HG02642 (cell line): Measurements from ENCODE around the gene IL23R.

ENCODE experiments used
- ATAC-seq: cut with Tn5 transposase; IDR thresholded peaks from one replicate; pipeline ENCODE4 v1.9.1; 2021; ENCODE audit warnings: mild to moderate bottlenecking; ENCODE audit not compliant: unreplicated experiment, poor library complexity

The IL23R gene

GRCh38 chr1:67294836-67295617 lies 128.8 kb downstream of the IL23R start:
- no peak for ATAC-seq

DNA sequence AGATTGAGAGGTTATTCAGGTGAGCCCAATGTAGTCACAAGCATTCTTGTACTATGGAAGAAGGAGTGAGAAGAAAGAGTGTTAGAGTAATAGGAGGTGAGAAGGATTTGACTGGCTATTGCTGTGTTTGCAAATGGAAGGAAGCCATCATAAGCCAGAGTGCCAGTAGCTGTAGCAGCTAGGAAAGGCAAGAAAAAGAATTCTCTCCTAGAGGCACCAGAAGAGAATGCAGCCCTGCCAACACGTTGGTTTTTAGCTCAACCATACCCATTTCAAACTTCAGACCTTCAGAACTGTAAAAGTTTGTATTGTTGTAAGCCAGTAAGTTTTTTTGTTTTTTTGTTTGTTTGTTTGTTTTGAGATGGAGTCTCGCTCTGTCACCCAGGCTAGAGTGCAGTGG lies 132.5 kb downstream of the IL23R start:
- no peak for ATAC-seq

- ATAC-seq = no peak
These were observed 133.0 kb downstream of the IL23R start for GRCh38 chr1:67299296-67299695.

- no peak for ATAC-seq
These were observed 134.3 kb downstream of the IL23R start for GRCh38 chr1:67300561-67300960.

DNA sequence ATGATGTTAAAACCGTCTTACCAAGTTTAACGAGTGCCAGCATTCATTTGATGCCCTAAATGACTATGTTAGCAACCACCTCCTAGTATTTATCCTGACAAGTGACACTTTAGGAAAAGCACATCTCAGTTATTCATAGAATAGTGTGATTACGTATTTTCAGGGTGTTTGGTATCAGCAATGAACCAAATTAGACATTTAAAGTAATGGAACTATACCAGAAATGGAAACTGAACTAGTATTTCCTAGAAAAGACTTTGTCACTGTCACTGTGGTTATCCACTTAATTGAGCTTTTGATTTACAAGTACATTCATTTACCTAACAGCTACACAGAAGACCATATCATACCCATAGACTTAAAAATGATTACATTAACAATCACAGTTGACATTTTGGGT lies 137.8 kb downstream of the IL23R start:
- ATAC-seq = no peak

GRCh38 chr1:67306547-67306946 lies 140.3 kb downstream of the IL23R start:
- no peak for ATAC-seq

DNA sequence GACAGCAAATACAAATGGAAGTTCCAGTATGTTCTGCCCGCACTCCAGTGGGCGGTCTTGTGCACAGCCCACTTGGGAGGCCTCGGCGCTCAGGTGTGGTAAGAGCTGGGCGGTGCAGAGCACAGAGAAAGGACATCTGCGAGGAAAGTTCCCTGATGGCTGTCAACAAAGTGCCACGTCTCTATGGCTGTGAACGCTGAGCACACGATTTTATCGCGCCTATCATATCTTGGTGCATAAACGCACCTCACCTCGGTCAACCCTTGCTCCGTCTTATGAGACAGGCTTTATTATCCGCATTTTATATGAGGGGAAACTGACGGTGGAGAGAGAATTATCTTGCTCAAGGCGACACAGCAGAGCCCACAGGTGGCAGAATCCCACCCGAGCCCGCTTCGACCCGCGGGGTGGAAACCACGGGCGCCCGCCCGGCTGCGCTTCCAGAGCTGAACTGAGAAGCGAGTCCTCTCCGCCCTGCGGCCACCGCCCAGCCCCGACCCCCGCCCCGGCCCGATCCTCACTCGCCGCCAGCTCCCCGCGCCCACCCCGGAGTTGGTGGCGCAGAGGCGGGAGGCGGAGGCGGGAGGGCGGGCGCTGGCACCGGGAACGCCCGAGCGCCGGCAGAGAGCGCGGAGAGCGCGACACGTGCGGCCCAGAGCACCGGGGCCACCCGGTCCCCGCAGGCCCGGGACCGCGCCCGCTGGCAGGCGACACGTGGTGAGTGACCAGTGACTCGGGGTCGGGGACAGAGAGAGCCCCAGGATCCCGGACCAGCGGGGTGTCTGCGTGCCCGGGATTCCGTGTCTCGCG lies 141.2 kb downstream of the IL23R start, which contains the start of gene IL12RB2:
TSS of gene IL12RB2 (plus strand) at position 623 of the 810 bp plus-strand sequence. CDS start 12,496 bp downstream, outside the sequence.
- ATAC-seq = no peak

- ATAC-seq = no peak
These were observed 141.9 kb downstream of the IL23R start for GRCh38 chr1:67308136-67308535.
